Right forelimb (tissue), 1 donor: ENCODE results near the gene OARD1.
A peak's percentile ranks its signal among the peaks of the same experiment; 100 is the strongest.

Experiments used
- DNase-seq: peaks from one replicate; pipeline ENCODE4 v3.0.0-alpha.2; 2018

Gene OARD1

DNA sequence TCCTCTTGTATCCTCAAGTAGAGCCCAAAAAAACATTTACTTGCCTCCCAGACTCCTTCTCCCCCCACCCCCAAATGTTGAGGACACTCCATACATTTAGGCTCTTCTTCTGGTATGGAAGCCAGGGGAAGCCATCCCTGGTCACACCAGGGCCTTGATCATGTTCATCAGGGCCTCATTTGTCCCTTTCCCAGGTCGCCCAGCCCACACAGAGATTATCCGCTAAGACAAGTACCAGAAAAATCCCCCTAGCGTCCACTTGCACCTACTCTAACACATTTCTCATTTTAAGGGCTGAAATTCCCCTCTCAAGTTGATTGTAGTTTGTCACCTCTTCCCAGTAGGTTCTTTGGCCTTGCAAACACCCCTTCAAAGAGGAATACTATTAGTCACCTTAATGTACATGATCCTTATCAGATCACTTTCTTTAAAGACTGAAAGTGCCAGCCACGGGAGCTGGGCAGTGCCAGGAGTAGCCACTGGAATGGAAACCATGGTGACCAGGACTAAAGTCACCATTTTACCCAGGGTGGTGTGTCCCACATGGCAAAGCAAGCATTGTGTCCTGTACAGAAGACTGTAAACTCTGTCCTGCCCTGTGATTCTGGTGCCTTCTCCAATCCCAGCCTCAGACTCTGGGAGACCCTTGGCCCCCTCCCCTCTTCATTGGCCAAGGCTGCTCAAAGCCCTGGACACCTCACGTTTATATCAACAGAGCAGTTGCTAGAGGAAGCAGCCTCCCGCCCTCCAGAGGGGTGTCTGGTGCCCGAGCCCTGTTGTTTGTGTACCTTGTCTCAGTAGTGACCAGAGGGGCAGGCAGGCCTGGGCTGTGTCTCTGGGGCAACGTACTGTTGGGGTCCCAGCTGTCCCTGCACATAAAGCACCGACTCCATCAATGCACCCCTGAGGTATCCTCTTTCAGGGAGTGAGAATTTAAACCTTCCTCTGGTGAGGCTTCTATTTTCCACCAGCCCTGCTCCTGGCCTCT is 24.1 kb downstream of the OARD1 start:
- no peak for DNase-seq

DNA sequence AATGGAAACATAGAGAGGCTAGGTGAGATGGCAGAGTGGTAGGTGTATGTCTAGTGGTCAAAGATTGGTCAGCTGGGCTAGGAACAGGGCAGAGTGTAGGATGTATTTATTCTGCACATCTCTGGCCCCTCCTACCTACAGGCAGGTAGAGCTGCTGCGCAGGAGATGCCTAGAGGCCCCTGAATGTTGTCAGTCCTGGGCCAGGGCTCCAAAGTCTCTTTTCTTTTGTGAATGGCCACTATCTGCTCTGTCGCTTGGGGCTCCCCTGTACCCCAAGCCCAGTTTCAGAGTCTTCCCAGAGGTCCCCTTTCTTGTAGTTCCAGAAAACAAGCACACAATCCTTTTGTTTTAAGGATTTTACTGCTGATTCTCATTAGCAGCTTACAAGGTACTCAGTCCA is 24.9 kb downstream of the OARD1 start:
- no peak for DNase-seq

DNA sequence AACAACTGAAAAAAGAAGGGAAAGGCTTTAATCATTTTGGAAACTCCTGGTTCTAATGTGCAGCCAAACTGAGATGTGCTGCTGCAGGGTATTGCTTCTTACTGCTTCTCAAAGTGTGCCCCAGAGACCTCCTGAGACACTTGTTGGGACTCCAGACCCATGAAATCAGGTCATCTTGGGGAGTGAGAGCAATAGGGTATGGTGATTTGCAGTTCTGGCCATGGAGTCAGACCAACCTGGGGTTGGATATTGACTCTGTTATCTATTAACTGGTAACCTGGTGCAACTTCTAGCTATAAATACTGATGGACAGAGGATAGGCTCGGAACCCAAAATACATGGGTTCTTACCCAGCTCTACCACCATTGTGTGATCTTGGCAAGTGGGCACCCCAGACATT is 26.1 kb downstream of the OARD1 start:
- no peak for DNase-seq

DNA sequence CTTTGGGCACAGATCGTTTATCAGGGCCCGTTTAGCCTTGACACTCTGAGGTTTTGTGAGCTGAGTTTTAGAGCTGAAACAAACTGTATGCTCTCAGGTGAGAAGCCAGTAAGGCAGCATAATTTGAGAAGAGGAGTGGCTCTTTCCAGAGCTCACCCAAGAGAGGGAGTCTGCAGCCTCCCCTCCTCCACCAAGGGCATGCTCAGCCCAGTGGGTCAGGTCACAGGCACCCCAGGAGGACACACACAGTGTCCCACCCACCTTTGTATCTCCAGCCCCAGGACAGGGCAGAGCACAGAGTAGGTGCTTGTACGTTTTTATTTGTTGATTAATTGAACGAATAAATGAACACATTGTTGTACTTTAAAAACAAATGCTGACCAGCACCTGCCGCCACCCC is 26.5 kb downstream of the OARD1 start:
- DNase-seq: no peak

DNA sequence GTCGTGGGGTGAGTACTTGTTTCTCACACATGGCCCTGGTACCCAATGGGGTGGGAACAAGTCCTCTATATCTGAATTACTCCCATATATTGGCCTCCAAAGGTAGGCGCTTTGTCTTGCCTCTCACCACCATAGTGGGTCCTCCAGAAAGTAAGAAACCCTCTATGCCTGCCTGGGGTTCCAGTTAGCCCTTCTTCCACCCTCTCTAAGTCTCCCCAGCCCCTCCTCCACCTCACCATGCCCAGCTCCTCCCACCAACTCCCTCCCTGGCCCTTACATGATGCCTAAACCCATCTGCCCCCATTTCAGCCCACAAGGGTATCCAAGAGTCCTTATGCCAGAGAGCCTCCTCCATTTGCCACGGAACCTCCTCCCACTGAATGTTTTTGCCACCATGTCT is 29.0 kb downstream of the OARD1 start:
- no peak for DNase-seq

DNA sequence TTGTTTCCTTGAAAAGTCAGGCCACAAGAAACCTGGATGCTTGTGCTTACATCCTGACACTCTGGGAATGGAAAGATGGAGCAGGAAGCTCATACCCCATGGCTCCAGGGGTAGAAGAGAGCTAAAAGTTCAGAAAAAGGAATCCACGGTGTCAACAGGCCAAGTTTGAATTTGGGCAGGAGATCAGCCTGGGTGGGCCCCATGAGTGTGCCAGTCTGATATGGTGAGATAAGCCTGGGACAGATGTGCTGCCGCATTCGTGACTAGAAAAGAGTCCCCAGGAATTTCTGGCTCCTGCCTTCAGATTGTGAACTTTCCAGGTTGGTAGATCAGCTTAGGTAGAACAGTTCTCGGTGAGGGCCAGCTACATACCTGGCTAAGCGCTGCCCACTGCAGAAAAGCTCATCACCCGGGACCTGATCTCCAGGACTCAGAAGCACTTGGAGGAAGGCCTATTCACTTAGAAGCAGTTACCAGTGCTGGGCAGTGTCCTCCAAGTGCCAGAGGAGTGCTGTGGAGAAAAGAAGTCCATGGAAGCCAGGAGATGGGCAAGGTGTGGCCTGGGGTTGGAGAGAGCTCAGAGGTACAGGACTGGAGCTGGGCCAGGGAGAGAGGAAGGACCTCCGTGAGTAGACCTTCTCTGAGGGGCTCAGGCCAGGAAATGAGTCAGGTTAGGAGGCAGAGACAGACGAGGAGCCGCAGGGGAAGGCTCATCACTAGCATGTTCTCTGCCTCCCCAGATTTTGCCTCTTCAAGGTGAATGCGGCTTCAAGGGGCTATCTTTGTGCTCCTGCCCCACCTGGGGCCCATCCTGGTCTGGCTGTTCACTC is 29.7 kb downstream of the OARD1 start, which contains the start of gene TSPO2:
TSS of gene TSPO2 (plus strand) at position 242 of the 830 bp plus-strand sequence. CDS start at position 761, 519 bp downstream.
- no peak for DNase-seq

DNA sequence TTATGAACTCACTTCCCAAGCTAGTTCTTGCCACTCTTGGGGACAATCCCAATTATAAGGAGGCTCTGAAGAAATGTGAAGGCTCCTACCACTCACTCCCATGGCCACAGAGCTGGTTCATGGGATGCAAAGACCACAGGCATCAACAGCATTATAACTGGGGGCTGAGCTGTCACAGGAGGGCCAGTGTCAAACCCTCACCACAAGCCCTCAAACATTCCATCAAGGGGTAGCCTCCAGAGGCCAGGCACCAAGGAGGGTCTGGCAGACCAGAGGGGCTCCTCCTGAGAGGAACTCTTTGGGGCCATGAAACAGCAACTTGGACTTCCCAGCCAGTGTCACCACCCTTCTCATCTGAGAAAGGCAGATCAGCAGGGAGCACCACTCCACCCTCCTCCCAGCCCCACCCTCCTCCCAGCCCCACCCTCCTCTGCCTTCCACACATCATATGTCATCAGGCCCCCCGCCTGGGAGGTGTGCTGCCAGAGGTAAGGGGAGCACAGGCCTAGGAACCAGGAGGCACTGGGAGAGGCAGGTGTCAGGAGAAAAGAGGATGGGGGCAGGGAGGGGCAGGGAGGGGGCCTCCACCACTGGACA is 31.1 kb downstream of the OARD1 start:
- no peak for DNase-seq

DNA sequence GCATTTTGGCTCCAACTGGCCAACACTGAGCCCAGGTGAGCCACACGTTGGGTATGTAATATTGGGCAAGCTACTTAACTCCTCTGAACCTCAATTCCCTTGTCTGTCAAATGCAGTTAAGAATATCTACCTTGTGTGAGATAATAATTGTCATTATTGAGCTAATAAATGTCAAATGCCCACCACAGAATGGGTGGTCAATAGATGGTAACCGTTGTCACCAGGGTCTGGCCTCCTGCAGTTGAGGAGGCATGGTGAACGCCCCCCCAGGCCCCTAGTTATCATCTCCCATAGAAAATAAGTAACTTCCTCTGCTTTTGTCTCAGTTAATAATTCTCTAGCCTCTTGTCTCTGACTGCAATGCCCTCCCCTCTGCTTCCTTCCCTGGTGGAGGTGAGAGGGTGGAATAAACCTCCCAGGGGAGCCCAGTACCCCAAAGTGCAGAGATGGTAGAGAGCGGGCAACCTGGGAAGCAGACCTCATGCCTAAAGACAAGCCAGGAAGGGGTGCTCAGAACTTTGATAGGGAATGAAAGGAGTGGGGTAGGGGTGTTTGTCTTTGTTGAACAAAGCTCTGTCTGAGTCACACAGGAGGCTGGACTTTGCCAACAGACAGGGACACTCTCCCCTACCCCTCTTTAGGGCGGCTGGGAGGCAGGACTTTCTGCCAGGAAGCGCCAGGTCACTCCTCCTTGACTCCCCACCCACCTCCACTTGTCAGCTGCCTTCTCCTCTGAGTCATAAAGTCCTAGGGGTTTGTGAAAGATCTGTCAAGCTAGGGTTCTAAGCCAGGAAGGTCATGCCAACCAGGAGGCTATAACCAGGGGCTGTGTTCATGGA is 31.8 kb downstream of the OARD1 start:
- DNase-seq: no peak

DNA sequence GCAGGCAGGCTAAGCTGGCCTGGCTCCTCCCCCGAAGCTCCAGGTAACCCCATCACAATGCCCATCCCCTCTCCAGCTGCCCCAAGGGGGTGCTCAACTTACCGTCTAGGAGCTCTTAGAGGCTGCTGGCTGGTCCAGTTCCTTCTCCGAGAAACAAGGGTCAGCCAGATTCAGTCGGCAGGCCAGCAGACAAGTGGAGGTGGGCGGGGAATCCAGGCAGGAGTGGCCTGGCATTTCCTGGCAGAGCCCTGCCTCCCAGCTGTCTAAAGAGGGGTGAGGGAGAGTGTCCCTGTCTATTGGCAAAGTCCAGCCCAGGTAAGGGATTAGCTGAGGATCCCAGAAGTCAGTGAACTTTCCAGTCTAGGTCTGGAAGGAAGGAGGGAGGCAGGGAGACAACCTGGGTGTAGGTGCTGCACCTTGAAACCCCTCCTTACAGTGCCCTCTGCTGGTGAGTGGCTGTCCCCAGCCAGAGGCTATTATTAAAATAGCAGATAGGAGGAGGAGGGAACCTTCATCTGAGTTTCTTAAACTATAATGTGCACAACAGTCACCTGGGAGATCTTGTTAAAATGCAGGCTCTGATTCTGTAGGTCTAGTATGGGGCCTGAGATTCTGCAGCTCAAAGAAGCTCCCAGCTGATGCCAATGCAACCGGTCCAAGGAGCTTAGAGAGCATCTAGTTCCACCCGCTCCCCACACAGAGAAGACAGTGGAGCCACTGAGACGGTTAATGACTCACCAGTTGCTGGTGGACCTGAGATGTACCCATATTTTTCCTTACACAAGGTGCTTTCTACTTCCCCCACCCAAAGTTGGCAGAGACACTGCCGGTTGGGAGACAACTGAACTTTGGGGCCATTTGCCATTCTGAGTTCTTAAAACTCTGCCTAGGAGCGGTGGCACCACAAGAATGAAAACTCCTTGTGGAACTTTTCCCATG is 32.8 kb downstream of the OARD1 start, which contains the start of gene UNC5CL:
TSS of gene UNC5CL (minus strand) at position 162 of the 939 bp plus-strand sequence. CDS start 4,147 bp downstream, outside the sequence.
- DNase-seq: no peak

DNA sequence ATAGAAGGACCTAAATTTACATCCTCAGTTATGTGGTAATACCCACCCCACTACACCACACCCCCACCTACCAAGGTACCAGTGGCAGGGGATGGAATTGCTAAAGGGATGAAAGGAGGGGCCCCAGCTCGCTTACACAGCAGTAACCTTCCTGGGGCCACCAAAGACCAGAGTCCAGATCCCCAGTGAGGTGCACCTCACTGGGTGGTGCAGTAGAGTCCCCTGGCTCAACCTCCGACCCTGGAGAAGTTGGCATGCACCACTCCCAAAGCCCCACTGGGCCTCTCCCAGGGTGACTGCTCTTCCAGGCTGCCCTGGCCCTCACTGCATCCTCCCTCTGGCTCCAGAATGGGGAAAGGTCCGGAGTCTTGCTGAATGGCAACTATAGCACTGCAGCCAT is 34.0 kb downstream of the OARD1 start:
- no peak for DNase-seq

DNA sequence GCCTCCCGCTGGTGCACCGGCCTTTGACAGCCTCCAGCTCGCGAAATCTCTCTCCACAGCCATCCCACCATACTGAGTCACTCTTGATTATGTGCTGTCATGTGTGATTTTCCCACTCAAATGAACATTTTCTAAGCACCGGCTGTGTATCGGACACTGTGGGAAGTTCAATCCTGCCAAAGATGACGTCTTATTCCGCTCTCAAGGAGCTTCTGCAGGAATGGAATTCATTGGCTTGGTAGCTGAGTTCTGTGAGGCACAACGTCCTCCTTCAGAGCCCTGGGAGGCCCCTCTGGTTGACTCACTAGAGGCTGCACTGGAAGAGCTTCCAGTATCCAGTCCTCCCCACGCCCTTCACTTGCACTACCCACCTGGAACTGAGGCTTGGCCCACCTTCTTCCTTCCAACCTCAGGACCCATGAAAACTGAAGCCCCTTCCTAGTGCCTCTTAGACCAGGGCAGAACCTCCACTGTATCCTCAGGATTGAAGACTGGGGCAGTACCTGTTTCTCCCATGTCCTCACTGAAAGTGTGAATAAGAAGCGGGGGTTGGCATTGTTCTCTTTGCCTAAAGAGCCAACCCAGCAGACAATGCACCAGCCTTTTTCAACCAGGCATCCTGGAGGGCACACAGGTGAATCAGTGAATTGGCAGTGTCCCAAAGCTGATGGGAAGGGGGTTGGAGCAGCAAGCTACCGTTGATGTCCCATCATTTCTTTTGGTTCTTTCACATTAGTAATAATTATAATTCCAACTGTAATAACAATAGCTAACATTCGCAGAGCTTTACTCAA is 34.9 kb downstream of the OARD1 start:
- DNase-seq: no peak

DNA sequence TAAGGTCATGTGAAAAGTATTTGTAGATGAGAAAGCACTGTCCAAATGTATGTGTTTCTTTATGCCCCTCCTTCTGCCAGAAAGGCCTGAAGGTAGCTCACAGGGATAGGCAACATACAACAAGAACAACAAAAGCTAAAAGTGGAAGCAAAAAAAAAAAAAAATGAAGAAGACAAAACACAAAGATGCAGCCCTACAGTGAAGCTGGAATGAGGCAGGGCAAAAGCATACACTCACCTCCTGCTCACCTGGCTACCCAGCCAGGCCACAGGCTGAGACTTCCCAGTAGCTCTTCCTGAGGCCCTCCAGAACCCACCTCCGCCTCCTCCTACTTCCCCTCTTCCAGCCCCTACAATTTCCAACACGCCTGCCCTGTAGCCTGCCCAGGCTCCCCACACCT is 35.6 kb downstream of the OARD1 start:
- no peak for DNase-seq

DNA sequence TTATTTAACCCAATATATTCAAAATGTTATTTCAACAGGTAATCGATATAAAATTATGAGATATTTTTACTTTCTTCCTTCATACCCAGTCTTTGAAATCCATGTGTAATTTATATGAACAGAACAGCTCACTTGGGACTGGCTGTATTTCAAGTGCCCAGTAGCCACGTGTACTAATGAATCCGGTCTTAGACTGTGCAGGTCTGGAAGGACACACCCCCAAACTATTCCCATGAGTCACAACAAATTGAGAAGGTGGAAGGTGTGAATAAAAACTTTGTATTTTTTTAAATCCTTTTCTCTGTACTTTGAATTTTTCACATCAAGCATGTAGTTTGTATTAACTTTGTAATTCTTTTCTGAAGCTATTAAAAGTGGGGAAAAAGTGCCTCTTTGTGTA is 36.0 kb downstream of the OARD1 start:
- no peak for DNase-seq

DNA sequence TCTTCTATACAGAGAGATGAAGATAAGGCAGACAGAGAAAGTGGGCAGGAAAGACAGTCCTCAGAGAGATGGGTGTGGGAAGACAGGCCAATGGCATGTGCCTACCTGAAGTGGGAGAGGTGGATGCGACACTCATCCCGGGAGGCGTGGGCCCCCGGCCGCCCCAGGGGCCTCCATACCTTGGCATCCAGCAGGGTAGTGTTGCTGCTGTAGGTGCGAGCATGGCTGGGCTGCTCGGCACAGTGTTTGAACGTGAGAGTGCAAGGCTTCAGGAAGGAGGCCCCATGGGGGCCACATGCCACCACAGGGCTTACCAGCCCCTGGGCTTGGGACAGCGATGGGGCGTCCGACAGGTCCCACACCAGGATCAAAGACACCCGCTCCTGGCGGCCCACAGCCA is 38.4 kb downstream of the OARD1 start:
- DNase-seq: no peak

DNA sequence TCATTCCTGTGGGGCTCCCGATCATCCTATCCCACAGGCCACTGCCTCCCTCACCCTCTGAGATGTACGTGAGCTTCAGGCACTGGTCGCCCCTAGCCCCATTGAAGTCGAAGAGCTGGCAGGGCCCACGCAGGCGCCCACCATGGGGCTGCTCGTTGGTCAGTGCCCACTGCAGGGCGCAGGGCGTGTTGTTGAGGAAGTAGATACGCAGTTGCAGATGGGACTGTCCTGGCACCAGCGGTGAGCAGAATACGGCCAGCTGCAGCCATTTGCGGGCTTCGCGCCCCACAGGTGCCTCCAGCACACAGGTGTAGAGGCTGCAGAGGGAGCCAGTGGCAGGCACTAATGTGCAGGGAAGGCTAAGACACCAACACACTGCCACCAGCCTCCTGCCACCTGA is 39.3 kb downstream of the OARD1 start:
- DNase-seq: no peak

DNA sequence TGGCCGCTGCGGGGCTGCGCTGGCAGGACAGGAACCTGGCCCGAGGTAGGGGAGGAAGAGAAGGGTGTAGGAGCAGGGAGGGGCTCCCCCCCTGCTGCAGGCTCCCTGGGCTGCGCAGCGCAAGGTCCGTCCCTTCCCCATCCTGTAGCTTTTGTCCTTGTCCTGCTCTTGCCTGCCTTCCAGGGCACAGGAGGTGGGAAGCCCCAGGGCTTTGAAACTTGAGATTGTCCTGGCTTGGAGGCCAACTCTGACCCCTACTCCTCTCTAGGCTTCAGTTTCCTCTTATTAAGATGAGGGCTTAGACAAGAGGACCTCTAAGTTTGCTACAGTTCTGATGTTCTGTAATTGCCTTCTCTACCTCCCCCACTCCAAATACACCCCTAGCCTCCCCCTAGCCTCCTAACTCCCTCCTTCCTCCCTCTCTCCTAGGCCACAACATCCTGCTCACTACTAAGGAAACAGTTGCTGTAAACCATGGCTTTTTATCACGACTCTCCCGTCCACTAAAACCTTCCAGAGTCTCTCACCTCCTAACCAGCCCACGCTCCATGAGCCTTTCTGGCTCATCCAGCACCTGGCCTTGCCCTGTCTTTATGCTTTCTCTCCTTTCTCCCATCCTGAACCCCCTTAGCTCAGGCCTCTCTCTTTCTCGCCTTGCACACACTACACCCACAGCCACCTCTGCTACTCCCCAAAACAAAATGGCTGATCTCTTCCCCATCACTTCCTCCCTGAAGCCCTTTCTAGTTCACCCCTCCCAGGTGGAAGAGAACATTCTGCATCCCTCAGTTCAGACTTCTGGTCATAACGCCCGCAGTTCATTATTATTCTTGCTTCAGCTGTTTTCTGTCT is 43.4 kb downstream of the OARD1 start:
- DNase-seq: no peak

DNA sequence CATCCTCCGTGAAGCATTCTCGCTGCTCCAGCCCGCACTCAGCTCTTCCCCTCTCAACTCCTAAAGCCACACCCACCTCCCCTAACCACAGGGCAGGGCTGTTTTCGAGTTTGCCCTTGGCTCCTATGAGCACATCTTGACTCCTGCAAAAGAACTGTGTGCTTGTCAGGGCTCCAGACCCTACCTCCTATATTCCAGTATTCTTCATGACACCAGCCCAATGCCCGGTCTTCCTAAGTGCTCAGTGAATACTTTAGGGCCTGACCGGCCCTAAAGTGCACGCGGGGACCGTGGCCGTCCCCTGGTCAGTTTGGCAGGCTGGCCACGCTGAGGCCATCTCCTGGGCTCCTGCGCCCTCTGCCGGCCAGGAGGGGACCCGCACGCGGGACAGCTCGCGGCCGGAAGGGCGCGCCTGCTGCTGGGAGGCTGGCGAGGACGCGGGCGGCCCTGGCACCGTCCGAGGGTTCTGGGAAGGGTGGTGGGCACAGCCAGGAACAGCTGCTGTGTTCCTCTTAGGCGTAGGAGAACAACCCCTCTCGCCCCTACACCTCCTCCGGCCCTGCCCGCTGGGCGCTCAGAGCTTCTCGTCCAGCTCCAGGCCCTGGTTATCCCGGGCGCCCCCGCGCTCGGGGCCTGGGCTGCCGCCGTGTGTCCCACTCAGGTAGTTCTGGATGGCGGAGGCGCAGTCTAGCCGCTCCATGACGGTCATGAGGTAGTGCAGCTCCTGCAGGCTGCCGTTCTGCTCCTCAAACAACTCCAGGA is 44.2 kb downstream of the OARD1 start:
- DNase-seq: peak; percentile 91

DNA sequence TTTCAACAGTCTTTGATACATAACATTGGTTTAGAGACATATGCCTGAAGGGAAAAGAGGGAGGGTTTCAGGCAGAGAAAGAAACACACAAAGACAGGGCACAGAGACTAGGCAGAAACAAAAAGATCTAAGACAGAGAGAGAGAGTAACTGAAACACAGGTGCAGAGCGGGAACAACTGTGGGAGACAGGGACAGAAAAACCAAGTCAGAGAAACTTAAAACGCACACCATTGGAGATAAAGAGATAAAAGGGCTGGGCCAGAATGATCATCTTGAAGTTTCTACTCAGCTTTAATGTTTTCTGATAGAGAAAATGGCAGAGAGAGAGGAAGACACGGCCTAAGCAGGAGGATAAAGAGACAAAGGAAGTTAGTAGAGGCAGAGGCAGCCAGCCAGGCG is 44.9 kb downstream of the OARD1 start:
- no peak for DNase-seq
